A673 (cell line): Measurements from ENCODE around the gene GUCD1.

Source experiments
- EZH2 ChIP-seq: fragments of 200-600 bp; sonication (generic); IDR thresholded peaks from 2 replicates; pipeline ENCODE4 v1.6.1; 2017; ENCODE audit warnings: borderline replicate concordance, low read depth, mild to moderate bottlenecking, mixed read lengths, antibody characterized with exemption, low read length; ENCODE audit not compliant: poor library complexity, severe bottlenecking
- TF ChIP-seq, protein P1 (sequence below): fragments of 300-800, 200-600 bp; sonication (generic); conservative IDR thresholded peaks from 2 replicates; pipeline ENCODE4 v1.5.1; 2017; ENCODE audit warnings: low read depth, mild to moderate bottlenecking, antibody characterized with exemption, low read length, moderate library complexity, mixed read lengths

DNA sequence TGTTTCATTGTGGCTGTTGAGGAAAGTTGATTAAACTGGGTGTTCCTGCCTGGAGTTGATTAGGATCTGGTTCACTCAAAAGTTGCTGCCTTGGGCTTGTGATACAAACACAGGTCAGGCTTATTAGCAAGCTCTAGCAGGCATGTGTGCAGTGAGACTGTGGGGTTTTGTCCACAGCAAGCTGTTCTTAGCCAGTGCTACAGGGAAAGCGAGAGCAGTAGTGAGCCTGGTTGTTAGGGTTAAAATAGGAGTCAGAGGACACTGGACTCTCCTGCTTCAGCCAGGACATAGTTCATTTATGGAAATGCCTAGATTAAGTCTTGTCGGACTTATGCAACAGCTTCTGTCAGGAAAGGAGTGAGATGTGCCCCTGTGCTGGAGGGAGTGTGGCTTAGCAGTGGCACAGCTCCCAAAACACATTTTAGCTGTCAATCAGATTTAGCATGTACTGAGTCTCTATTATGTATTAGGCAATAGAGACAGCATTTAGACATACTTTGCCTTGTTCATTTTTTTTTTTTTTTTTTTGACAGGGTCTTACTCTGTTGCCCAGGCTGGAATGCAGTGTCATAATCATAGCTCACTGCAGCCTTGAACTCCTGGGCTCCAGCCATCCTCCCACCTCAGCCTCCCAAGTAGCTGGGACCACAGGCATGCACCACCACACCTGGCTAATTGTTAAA is 9.6 kb upstream of the GUCD1 start:
- TF ChIP-seq, protein P1, sequence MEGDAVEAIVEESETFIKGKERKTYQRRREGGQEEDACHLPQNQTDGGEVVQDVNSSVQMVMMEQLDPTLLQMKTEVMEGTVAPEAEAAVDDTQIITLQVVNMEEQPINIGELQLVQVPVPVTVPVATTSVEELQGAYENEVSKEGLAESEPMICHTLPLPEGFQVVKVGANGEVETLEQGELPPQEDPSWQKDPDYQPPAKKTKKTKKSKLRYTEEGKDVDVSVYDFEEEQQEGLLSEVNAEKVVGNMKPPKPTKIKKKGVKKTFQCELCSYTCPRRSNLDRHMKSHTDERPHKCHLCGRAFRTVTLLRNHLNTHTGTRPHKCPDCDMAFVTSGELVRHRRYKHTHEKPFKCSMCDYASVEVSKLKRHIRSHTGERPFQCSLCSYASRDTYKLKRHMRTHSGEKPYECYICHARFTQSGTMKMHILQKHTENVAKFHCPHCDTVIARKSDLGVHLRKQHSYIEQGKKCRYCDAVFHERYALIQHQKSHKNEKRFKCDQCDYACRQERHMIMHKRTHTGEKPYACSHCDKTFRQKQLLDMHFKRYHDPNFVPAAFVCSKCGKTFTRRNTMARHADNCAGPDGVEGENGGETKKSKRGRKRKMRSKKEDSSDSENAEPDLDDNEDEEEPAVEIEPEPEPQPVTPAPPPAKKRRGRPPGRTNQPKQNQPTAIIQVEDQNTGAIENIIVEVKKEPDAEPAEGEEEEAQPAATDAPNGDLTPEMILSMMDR, result no peak
- no peak for TF ChIP-seq EZH2
